SHP77 (cell line): ENCODE data around the gene MPP3.
"Not testable (repeated sequence)": the region's sequence is repeated elsewhere in the genome, so short reads cannot be mapped to it uniquely, and the experiment has no call there.

ENCODE experiments used
- DNase-seq, 2 experiments: peaks; one replicate each; lab custom pipeline; 2025; lab: John Stamatoyannopoulos, UW

Gene MPP3

DNA sequence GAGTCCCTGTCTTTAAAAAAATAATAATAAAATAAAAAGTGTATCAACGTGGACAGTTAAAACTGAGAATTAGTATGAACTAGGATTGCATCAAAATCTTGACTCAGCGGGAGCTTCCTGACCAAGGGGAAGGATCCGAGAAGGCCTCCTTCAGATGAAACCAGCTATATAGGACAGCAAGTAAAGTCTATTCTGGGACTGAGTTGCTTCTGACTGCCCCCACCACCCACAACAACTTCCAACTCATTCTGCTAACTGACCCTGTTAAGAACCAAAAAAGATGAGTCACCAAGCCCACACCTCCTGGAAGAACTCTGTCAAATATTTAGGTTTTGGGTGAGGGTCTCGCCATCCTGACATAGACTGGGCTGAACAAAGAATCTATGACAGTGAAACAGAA lies 24.9 kb downstream of the MPP3 start:
- no peak for DNase-seq

GRCh38 chr17:43805117-43805516 lies 27.8 kb downstream of the MPP3 start:
- DNase-seq, result no peak

DNA sequence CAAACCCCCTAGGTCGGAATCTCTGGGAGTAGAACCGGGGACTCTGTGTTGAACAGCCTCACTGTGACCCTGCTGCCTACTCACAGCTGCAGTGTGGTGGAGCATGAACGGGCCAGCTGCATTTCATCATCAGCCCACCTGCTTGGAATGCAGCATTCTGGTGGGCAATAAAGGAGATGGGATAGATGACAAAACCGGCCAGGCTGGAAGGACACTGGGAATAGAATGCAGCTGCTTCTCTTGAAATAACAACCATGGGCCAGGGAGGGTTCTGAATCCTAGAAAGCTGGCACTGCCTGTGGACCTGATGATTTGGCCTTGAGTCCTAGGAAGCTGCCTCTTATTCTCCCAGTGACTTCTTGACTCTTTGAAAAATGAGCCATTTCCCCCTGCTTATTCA lies 29.2 kb downstream of the MPP3 start:
- DNase-seq, result no peak

GRCh38 chr17:43801844-43802243 lies 31.1 kb downstream of the MPP3 start:
- no peak for DNase-seq

DNA sequence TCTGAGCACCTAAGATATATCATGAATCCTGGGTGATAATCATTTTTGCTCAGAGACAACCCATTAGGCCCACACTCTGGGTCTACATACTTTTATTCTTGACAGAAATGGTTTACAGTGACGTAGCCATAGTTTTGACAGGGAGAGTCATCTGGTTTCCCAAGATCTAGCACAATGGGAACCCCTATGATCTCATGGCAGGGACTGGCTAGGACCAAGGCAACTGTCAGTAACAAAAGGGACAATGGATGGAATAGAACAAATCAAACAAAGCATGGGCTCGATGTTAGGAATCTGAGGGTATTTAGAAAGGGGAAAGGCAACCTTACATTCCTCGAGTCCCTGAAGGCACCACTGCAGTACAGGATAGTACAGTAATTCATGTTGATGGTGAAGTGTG lies 32.2 kb downstream of the MPP3 start:
- DNase-seq, result no peak

GRCh38 chr17:43799047-43799446 lies 33.9 kb downstream of the MPP3 start:
- DNase-seq, result no peak

DNA sequence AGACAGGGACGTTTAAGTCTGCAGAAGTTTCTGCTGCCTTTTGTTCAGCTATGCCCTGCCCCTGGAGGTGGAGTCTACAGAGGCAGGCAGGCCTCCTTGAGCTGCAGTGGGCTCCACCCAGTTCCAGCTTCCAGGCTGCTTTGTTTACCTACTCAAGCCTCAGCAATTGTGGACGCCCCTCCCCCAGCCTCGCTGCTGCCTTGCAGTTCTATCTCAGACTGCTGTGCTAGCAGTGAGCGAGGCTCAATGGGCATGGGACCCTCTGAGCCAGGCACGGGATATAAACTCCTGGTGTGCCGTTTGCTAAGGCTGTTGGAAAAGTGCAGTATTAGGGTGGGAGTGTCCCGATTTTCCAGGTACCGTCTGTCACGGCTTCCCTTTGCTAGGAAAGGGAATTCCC lies 34.9 kb downstream of the MPP3 start:
- DNase-seq, result peak in 1 of 2 experiments; percentile 3

GRCh38 chr17:43792668-43793067 lies 40.3 kb downstream of the MPP3 start:
- not testable (repeated sequence) for DNase-seq

DNA sequence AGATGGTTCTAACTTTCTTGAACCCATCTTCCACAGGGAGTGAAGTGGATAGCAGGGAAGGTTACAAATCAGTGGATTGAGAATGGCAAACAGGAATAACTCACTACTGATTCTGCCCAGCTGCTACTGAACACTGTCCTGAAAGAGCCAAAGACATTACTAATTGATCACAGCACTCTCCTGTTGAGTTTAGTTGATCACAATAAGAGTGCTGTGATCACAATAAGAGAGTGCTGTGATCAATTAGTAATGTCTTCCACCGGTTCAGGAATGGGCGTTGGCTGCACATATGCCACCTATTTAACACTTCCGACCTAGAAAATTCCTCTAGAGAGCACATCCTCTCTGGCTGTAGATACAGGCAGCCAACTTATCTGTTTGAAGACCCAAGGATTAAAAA lies 41.4 kb downstream of the MPP3 start:
- DNase-seq, result peak; percentile 73 to 80

DNA sequence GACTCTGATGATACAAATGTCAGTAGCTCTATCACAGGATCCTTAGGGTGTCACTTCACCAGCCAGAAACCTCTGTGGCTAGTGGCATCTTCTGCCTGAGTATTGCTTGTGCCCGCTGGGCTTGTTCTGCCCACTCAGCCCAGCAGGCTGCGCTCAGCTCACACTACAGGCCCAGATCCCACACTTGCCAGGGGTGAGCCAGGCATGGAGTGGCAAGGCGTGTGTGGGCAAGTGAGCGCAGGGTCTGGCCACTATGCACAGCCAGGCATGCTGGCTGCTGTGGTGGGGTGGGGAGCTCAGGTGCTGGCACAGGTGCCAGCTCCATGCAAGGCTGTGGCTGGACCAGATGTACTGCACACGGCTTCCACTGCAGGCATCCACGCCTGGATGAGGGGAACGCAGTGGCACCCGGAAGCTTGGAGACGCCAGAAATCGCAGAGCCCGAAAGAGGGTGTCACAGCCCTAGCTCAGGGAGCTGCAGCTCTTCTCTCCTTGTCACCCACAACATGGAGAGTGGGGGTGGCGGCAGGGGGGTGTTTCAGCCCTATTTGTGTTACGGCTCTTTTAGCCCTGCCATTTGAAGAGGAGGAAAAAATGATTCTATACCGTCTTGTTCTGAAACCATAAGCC lies 42.5 kb downstream of the MPP3 start:
- DNase-seq, result peak; percentile 61 to 82

- DNase-seq, result no peak
Measured at GRCh38 chr17:43789482-43789881, 43.5 kb downstream of the MPP3 start.

DNA sequence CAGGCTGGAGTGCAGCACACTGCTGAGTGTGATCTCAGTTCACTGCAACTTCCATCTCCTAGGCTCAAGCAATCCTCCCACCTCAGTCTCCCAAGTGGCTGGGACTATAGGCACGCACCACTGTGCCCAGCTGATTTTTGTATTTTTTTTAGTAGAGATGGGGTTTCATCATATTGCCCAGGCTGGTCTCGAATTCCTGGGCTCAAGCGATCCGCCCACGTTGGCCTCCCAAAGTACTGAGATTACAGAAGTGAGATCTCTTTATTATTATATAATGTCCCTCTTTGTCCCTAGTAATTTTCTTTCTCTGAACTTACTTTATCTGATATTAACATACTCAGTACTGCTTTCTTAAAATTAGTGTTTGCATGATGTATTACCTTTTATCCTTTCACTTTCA lies 44.4 kb downstream of the MPP3 start:
- DNase-seq, result no peak

GRCh38 chr17:43787728-43788127 lies 45.2 kb downstream of the MPP3 start:
- DNase-seq, result no peak

- DNase-seq, result no peak
Measured at GRCh38 chr17:43784628-43785101, 48.3 kb downstream of the MPP3 start.

DNA sequence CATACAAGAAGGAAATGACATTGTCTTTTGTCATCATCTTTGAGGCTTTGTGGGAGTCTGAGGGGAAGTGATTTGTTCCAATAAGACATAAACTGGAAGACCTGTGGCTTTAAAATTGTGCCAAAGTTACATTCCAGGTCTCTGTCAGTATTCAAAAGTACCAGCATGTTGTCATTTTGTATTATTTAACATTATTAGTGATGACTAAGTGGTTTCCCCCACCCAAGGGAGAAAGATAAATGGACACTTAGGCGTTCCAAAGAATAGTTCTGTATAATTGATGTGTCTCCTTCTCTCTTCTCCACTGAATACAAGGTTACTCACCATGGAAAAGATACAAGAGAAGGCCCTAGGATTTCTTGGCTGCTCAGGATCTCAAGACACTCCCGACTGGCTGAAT lies 48.9 kb downstream of the MPP3 start:
- no peak for DNase-seq

DNA sequence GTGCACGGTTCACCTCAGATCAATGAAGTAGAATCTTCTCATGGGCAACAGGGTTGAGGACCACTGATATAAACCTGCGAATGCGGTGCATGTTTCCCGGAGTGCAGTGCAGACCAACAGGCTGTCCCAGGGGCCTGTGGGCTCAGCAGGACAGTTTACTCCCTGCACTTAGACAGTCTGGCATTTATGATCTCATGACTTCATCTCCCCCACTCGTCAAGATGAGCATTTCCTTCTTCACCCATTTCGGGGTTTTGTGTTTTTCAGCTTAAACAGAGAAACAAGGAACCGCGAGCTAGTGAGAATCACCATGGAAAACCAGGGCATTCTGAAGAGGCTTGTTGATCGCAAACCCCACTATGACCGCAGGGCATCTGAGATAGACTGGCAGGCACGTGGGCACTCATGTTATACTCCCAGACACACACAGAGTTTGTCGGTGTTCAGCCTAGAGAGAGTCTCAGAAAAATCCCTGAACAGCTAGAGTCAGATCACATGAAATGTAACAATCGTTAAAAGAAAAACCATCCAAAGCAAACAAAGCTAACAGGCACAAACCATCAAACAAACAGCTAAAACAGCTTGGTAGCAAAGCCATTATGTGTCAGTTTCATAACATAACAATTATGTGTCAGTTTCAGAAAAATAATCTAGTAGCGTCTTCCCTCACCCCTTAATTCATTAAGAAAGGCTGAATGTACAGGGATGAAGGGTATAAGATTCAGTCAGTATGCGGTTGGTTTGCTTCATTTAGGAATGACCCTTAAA lies 49.8 kb downstream of the MPP3 start:
- DNase-seq, result no peak

GRCh38 chr17:43780135-43780534 lies 52.8 kb downstream of the MPP3 start, which contains the start of gene CFAP97D1:
CFAP97D1 (plus strand) TSS chr17:43780435; CDS start chr17:43780463, 28 bp downstream.
- DNase-seq, result no peak

- peak in 1 of 2 experiments; percentile 33 for DNase-seq
Measured at GRCh38 chr17:43779145-43780125, 53.5 kb downstream of the MPP3 start.

- DNase-seq, result peak; percentile 72 to 91
Measured at GRCh38 chr17:43778337-43779144, 54.4 kb downstream of the MPP3 start, which contains the start of gene DUSP3. DUSP3 (minus strand) TSS chr17:43778977; CDS start chr17:43778924, 53 bp downstream.

DNA sequence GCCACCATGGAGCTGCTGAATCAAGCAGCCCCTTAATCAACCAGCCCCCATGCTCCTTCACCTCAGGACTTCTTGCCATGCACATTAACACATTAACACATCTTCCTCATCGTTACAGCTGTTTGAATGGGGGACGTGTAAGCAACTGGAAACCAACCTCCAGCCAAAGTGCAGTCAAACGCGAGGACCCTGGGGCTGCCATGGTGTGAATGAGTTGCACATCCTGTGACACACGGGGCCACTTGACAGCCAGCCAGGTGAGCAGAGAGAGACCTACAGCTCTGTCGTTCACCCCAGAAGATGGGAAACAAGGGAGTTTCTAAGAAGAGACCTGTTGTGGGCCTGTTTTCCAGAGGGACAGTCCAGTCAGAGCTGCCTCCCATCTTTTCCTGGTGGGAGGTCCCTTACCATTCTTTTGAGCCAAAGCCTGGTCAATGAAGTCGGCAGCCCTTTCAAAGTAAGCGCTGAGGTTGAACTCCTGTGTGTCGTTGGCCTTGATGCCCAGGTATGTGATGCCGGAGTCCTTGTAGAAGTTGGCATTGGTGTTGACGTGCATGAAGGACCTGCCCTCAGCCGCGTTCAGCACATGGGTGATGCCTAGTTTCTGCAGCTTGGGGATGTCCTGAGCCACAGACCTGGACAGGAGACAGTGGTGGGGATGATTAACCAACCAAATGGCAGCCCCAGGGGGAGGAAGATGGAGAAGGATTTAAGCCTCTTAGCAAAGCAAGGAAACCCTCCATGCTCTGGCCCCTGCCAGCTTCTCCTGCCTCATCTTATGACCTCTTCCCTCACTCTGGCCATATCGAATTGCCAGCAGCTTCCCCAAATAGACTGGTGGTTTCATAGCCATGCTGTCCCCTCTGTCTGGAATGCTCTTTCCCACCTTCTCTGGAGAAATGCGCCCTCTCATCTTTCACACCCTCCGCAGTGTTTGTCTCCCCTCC lies 58.4 kb downstream of the MPP3 start:
- DNase-seq, result no peak
